ENCODE results near the gene AMIGO3. TPM values are rescaled to one million over a fixed set of nuclear protein-coding genes. Genes with fewer than 3 reads are reported as not detected.

AMIGO3 gene
- total RNA-seq, 2 donors from 2014 or later: 0.44 to 1.1 TPM

- H3K27ac ChIP-seq: peak within 1 kb of the TSS; percentile 91 to 94
- TF ChIP-seq, protein P1, sequence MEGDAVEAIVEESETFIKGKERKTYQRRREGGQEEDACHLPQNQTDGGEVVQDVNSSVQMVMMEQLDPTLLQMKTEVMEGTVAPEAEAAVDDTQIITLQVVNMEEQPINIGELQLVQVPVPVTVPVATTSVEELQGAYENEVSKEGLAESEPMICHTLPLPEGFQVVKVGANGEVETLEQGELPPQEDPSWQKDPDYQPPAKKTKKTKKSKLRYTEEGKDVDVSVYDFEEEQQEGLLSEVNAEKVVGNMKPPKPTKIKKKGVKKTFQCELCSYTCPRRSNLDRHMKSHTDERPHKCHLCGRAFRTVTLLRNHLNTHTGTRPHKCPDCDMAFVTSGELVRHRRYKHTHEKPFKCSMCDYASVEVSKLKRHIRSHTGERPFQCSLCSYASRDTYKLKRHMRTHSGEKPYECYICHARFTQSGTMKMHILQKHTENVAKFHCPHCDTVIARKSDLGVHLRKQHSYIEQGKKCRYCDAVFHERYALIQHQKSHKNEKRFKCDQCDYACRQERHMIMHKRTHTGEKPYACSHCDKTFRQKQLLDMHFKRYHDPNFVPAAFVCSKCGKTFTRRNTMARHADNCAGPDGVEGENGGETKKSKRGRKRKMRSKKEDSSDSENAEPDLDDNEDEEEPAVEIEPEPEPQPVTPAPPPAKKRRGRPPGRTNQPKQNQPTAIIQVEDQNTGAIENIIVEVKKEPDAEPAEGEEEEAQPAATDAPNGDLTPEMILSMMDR (IDR thresholded peaks at IDR 0.05): no peak
- H3K36me3 ChIP-seq: peaks cover 47% of the 10 kb centered on the region
- H3K9me3 ChIP-seq: no peaks in the 10 kb centered on the region
- H3K27me3 ChIP-seq: no peaks in the 10 kb centered on the region
- peaks cover 0 to 31% of the 10 kb centered on the region in 2 donors for H3K4me1 ChIP-seq
- H3K4me3 ChIP-seq: peak within 1 kb of the TSS; percentile 86 to 99
- peak; percentile 98 for DNase-seq (ENCODE audit: low spot score)
Measured at GRCh38 chr3:49723628-49724551, 4.4 kb upstream of the AMIGO3 start, which contains the start of gene GMPPB. Gene GMPPB (minus strand): TSS chr3:49723951. CDS start chr3:49723726, 225 bp downstream.

GRCh38 chr3:49723296-49723627 lies 3.8 kb upstream of the AMIGO3 start:
- H3K36me3 ChIP-seq: peaks cover 45% of the 10 kb centered on the region
- H3K4me1 ChIP-seq: peaks cover 0 to 38% of the 10 kb centered on the region in 2 donors
- H3K27ac ChIP-seq: peak overlapping the region; percentile 91 to 94
- no peaks in the 10 kb centered on the region for H3K9me3 ChIP-seq
- peak overlapping the region; percentile 86 to 99 for H3K4me3 ChIP-seq
- DNase-seq (ENCODE audit: low spot score): no peak
- H3K27me3 ChIP-seq: no peaks in the 10 kb centered on the region
- TF ChIP-seq, protein P1 (IDR thresholded peaks at IDR 0.05): no peak

GRCh38 chr3:49722896-49723295 lies 3.4 kb upstream of the AMIGO3 start:
- DNase-seq (ENCODE audit: low spot score): no peak
- peaks cover 41% of the 10 kb centered on the region for H3K36me3 ChIP-seq
- peaks cover 0 to 39% of the 10 kb centered on the region in 2 donors for H3K4me1 ChIP-seq
- no peaks in the 10 kb centered on the region for H3K27me3 ChIP-seq
- H3K4me3 ChIP-seq: peak overlapping the region; percentile 86 to 99
- H3K27ac ChIP-seq: peak overlapping the region; percentile 91 to 94
- TF ChIP-seq, protein P1 (IDR thresholded peaks at IDR 0.05): no peak
- no peaks in the 10 kb centered on the region for H3K9me3 ChIP-seq

- H3K9me3 ChIP-seq: no peaks in the 10 kb centered on the region
- H3K4me3 ChIP-seq: peak overlapping the region in 1 of 2 donors; percentile 99
- H3K36me3 ChIP-seq: peaks cover 34% of the 10 kb centered on the region
- H3K27me3 ChIP-seq: no peaks in the 10 kb centered on the region
- H3K27ac ChIP-seq: no peak overlapping the region
- TF ChIP-seq, protein P1 (IDR thresholded peaks at IDR 0.05): no peak
- DNase-seq (ENCODE audit: low spot score): no peak
- peaks cover 0 to 39% of the 10 kb centered on the region in 2 donors for H3K4me1 ChIP-seq
Measured at GRCh38 chr3:49721896-49722781, 2.7 kb upstream of the AMIGO3 start.

- DNase-seq (ENCODE audit: low spot score): no peak
- TF ChIP-seq, protein P1 (IDR thresholded peaks at IDR 0.05): no peak
- no peaks in the 10 kb centered on the region for H3K9me3 ChIP-seq
- H3K4me3 ChIP-seq: no peak overlapping the region
- peaks cover 0 to 39% of the 10 kb centered on the region in 2 donors for H3K4me1 ChIP-seq
- H3K27ac ChIP-seq: no peak overlapping the region
- peaks cover 28% of the 10 kb centered on the region for H3K36me3 ChIP-seq
- H3K27me3 ChIP-seq: no peaks in the 10 kb centered on the region
Measured at GRCh38 chr3:49721596-49721895, 2.1 kb upstream of the AMIGO3 start.

All from right atrium auricular region (tissue), 2 donors.